ENCODE measurements around the gene ARHGEF40.

GRCh38 chr14:21029917-21030316 lies 40.2 kb upstream of the ARHGEF40 start, which contains the start of gene TPPP2:
- TF ChIP-seq CTCF (conservative IDR thresholded peaks at IDR 0.05; ENCODE audit: low read length) (no peak), EZH2phosphoT487 (IDR thresholded peaks at IDR 0.05; ENCODE audit: borderline replicate concordance) (no peak)
